Stimulated activated CD4-positive, alpha-beta T cell treated with anti-CD3 and anti-CD28 coated beads, Interleukin-4, amount 100 ng/mL, for 48 hours (primary cell): ENCODE results near the gene PAAF1.

ENCODE experiments used
- DNase-seq, 2 donors: peaks; one replicate each; pipeline ENCODE4 v3.0.0-alpha.2; 2020; ENCODE audit warnings: low read depth in 2 of 2

PAAF1 gene

GRCh38 chr11:73944901-73945300, 68.1 kb downstream of the PAAF1 start:
- no peak for DNase-seq

- no peak for DNase-seq
Observed at GRCh38 chr11:73945396-73945795, 68.6 kb downstream of the PAAF1 start.

- DNase-seq = no peak
Observed at GRCh38 chr11:73946798-73947458, 70.1 kb downstream of the PAAF1 start.

- DNase-seq = no peak
Observed at GRCh38 chr11:73949246-73949645, 72.4 kb downstream of the PAAF1 start.

- no peak for DNase-seq
Observed at GRCh38 chr11:73949912-73950311, 73.1 kb downstream of the PAAF1 start.

GRCh38 chr11:73950869-73951710, 74.3 kb downstream of the PAAF1 start, which contains the start of gene DNAJB13:
Gene DNAJB13 (plus strand): TSS chr11:73951026. CDS start chr11:73951070, 44 bp downstream.
- no peak for DNase-seq

GRCh38 chr11:73951797-73952196, 75.0 kb downstream of the PAAF1 start:
- DNase-seq = no peak

GRCh38 chr11:73956876-73957653, 80.3 kb downstream of the PAAF1 start:
- DNase-seq = no peak

GRCh38 chr11:73957654-73958361, 81.0 kb downstream of the PAAF1 start:
- DNase-seq = no peak

- DNase-seq = no peak
Observed at GRCh38 chr11:73958521-73959141, 81.8 kb downstream of the PAAF1 start.

GRCh38 chr11:73961321-73961720, 84.5 kb downstream of the PAAF1 start:
- no peak for DNase-seq

- DNase-seq = no peak
Observed at GRCh38 chr11:73962101-73962705, 85.4 kb downstream of the PAAF1 start.

GRCh38 chr11:73963861-73964260, 87.1 kb downstream of the PAAF1 start:
- DNase-seq = no peak

- no peak for DNase-seq
Observed at GRCh38 chr11:73965076-73965763, 88.4 kb downstream of the PAAF1 start.

- no peak for DNase-seq
Observed at GRCh38 chr11:73965764-73966121, 88.9 kb downstream of the PAAF1 start.

- DNase-seq = no peak
Observed at GRCh38 chr11:73968356-73968966, 91.7 kb downstream of the PAAF1 start.

GRCh38 chr11:73969091-73969490, 92.3 kb downstream of the PAAF1 start:
- no peak for DNase-seq

GRCh38 chr11:73969991-73970800, 93.4 kb downstream of the PAAF1 start:
- no peak for DNase-seq

GRCh38 chr11:73971175-73971719, 94.4 kb downstream of the PAAF1 start:
- no peak for DNase-seq
